IPS-15b (cell line): Measurements from ENCODE around the gene SLC35E3.
A peak's percentile ranks its signal among the peaks of the same experiment; 100 is the strongest.
"Not testable (repeated sequence)": the region's sequence is repeated elsewhere in the genome, so short reads cannot be mapped to it uniquely, and the experiment has no call there.

Source experiments
- H3K27me3 ChIP-seq: one replicate; pipeline ENCODE4 v1.6.1; 2013; ENCODE audit warnings: low read length; ENCODE audit not compliant: control insufficient read depth, insufficient read depth
- H3K36me3 ChIP-seq: one replicate; pipeline ENCODE4 v1.6.1; 2013; ENCODE audit warnings: low read length; ENCODE audit not compliant: control insufficient read depth, insufficient read depth
- H3K4me1 ChIP-seq: one replicate; pipeline ENCODE4 v1.6.1; 2013; ENCODE audit warnings: mild to moderate bottlenecking, low read length; ENCODE audit not compliant: control insufficient read depth, insufficient read depth
- H3K4me3 ChIP-seq: one replicate; pipeline ENCODE4 v1.5.1; 2013; ENCODE audit warnings: low read depth, low read length
- H3K9ac ChIP-seq: one replicate; pipeline ENCODE4 v1.6.1; 2013; ENCODE audit warnings: low read depth, mild to moderate bottlenecking, low read length
- H3K9me3 ChIP-seq: one replicate; pipeline ENCODE4 v1.6.1; 2013; ENCODE audit warnings: mild to moderate bottlenecking, low read length; ENCODE audit not compliant: control insufficient read depth, insufficient read depth

SLC35E3 gene

GRCh38 chr12:68808388-68809189 is 62.6 kb downstream of the SLC35E3 start:
- Histone ChIP-seq H3K4me3 (peak overlapping the region; percentile 90), H3K9ac (peak overlapping the region; percentile 99), H3K9me3 (no peaks in the 10 kb centered on the region), H3K27me3 (no peaks in the 10 kb centered on the region), H3K4me1 (peaks cover 10% of the 10 kb centered on the region), H3K36me3 (peaks cover 11% of the 10 kb centered on the region)

- Histone ChIP-seq H3K4me1 (peaks cover 10% of the 10 kb centered on the region), H3K27me3 (no peaks in the 10 kb centered on the region), H3K9me3 (no peaks in the 10 kb centered on the region), H3K36me3 (peaks cover 17% of the 10 kb centered on the region), H3K9ac (peak overlapping the region; percentile 73), H3K4me3 (peak overlapping the region; percentile 90)
Observed at GRCh38 chr12:68809190-68810026, 63.4 kb downstream of the SLC35E3 start.

GRCh38 chr12:68810027-68810389 is 64.0 kb downstream of the SLC35E3 start:
- H3K36me3 ChIP-seq, result peaks cover 21% of the 10 kb centered on the region
- peaks cover 10% of the 10 kb centered on the region for H3K4me1 ChIP-seq

GRCh38 chr12:68811573-68811972 is 65.6 kb downstream of the SLC35E3 start:
- not testable (repeated sequence) for H3K27me3 ChIP-seq, H3K4me3 ChIP-seq, H3K9ac ChIP-seq, H3K9me3 ChIP-seq, H3K4me1 ChIP-seq
- H3K36me3 ChIP-seq, result peaks cover 28% of the 10 kb centered on the region

More at GRCh38 chr12:68810027-68810389, 64.0 kb downstream of the SLC35E3 start:
- not testable (repeated sequence) for H3K9me3 ChIP-seq, H3K9ac ChIP-seq, H3K27me3 ChIP-seq
- peak overlapping the region; percentile 90 for H3K4me3 ChIP-seq

GRCh38 chr12:68812553-68813241 is 66.7 kb downstream of the SLC35E3 start:
- Histone ChIP-seq H3K36me3 (peaks cover 31% of the 10 kb centered on the region), H3K4me3 (no peak overlapping the region), H3K27me3 (no peaks in the 10 kb centered on the region), H3K9me3 (no peaks in the 10 kb centered on the region), H3K9ac (no peak overlapping the region), H3K4me1 (no peaks in the 10 kb centered on the region)

GRCh38 chr12:68813242-68813593 is 67.2 kb downstream of the SLC35E3 start:
- Histone ChIP-seq H3K9ac (no peak overlapping the region), H3K4me1 (no peaks in the 10 kb centered on the region), H3K9me3 (no peaks in the 10 kb centered on the region), H3K36me3 (peaks cover 34% of the 10 kb centered on the region), H3K27me3 (no peaks in the 10 kb centered on the region), H3K4me3 (no peak overlapping the region)

GRCh38 chr12:68814490-68815231 is 68.7 kb downstream of the SLC35E3 start:
- H3K9me3 ChIP-seq, result no peaks in the 10 kb centered on the region
- H3K27me3 ChIP-seq, result no peaks in the 10 kb centered on the region
- no peak overlapping the region for H3K4me3 ChIP-seq
- no peak overlapping the region for H3K9ac ChIP-seq
- H3K36me3 ChIP-seq, result peaks cover 34% of the 10 kb centered on the region
- H3K4me1 ChIP-seq, result no peaks in the 10 kb centered on the region

- Histone ChIP-seq H3K9ac (no peak overlapping the region), H3K27me3 (no peaks in the 10 kb centered on the region), H3K4me3 (no peak overlapping the region), H3K9me3 (no peaks in the 10 kb centered on the region), H3K36me3 (peaks cover 35% of the 10 kb centered on the region), H3K4me1 (no peaks in the 10 kb centered on the region)
Observed at GRCh38 chr12:68815232-68815927, 69.4 kb downstream of the SLC35E3 start.

- no peaks in the 10 kb centered on the region for H3K4me1 ChIP-seq
- no peak overlapping the region for H3K4me3 ChIP-seq
- no peaks in the 10 kb centered on the region for H3K27me3 ChIP-seq
- H3K36me3 ChIP-seq, result peaks cover 39% of the 10 kb centered on the region
- no peak overlapping the region for H3K9ac ChIP-seq
- H3K9me3 ChIP-seq, result no peaks in the 10 kb centered on the region
Observed at GRCh38 chr12:68815928-68816800, 70.2 kb downstream of the SLC35E3 start.

- not testable (repeated sequence) for H3K27me3 ChIP-seq, H3K4me1 ChIP-seq, H3K9ac ChIP-seq, H3K4me3 ChIP-seq, H3K9me3 ChIP-seq
- peaks cover 46% of the 10 kb centered on the region for H3K36me3 ChIP-seq
Observed at GRCh38 chr12:68819481-68819880, 73.5 kb downstream of the SLC35E3 start.
